ENCODE results near the gene RCN1.

GRCh38 chr11:32143378-32143777 lies 52.5 kb downstream of the RCN1 start:
- TF ChIP-seq CTCF (IDR thresholded peaks at IDR 0.05) (no peak), POLR2A (IDR thresholded peaks at IDR 0.05) (no peak)

Data from thyroid gland (tissue), 4 donors.